NCI-H2081 treated with DMSO at 0.1 percent for 48 hours (cell line): Measurements from ENCODE around the gene HEATR5A.
"Not testable (repeated sequence)": the region's sequence is repeated elsewhere in the genome, so short reads cannot be mapped to it uniquely, and the experiment has no call there.

ENCODE experiments used
- DNase-seq: peaks from one replicate; lab custom pipeline; 2025; lab: John Stamatoyannopoulos, UW

HEATR5A gene

DNA sequence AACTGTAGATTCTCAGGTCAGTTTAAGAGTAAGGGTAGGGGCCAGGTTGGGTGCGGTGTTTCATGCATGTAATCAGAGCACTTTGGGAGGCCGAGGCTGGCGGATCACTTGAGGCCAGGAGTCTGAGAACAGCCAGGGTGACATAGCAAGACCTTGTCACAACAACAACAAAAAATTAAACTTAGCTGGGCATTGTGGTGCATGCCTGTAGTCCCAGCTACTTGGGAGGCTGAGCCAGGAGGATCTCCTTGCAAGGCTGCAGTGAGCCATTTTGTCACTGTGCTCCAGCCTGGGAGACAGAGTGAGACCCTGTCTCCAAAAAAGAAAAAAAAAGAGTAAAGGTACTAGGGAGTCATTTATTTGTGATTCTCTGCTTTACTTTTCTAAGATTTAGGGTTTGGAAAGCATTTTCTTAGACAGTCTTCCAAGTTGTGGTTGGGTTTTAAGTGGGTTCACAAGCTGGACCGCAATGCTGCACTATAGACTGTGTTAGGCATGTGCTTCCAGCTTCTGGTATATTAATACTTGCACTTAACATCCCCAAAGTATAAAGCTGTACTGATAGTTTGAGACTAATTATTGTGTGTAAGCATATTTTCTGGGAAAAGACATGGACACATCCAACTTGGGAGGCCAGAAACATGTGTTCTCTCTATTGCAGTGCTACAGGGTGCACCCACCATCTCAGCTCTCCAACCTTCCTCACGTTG lies 163.7 kb downstream of the HEATR5A start:
- DNase-seq = no peak

DNA sequence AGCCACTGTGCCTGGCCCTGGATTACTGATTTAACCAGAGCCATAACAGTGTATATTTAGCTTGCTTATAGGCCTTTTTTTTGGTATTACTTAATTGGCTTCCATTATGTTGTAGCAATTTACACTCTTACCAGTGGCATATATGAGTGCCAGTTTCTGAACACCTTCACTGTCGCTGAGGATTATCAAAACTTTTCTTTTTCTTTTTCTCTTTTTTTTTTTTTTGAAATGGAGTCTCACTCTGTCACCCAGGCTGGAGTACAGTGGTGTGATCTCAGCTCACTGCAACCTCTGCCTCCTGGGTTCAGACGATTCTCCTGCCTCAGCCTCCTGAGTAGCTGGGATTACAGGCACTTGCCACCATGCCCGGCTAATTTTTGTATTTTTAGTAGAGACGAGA lies 164.4 kb downstream of the HEATR5A start:
- not testable (repeated sequence) for DNase-seq

DNA sequence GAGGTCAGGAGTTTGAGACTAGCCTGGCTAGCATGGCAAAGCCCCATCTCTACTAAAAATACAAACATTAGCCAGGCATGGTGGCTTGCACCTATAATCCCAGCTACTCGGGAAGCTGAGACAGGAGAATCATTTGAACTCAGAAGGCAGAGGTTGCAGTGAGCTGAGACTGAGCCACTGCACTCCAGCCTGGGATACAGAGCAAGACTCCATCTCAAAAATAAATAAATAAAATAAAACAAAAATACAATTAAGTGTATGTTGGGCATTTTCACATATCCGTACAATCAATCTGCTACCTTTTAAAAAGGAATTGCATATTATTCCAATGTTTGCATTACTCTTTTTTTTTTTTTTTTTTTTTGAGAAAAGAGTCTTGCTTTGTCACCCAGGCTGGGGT lies 165.1 kb downstream of the HEATR5A start:
- DNase-seq = no peak

DNA sequence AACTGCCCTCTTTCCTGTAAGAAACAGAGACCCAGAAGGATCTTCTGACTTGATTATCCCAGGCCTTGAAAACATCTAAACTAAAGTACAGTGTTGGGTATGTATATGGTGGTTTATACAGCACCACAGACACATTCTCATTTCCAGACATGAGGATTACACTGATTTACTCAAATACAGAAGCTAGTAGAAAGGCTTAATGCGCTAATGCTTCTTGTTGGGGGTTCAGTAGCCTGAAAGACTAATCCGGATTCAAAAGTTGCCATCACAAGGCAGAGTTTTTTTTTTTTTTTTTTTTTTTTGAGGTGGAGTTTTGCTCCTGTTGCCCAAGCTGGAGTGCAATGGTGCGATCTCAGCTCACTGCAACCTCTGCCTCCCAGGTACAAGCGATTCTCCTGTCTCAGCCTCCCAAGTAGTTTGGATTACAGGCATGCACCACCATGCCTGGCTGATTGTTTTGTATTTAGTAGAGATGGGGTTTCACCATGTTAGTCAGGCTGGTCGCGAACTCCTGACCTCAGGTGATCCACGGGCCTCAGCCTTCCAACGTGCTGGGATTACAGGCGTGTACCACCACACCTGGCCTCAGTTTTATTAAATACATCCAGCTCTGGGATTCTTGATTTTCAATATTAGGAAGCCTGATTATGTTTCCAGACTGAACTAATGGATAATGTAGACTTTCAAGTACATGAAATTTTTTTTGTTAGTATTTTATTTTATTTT lies 166.4 kb downstream of the HEATR5A start:
- no peak for DNase-seq

DNA sequence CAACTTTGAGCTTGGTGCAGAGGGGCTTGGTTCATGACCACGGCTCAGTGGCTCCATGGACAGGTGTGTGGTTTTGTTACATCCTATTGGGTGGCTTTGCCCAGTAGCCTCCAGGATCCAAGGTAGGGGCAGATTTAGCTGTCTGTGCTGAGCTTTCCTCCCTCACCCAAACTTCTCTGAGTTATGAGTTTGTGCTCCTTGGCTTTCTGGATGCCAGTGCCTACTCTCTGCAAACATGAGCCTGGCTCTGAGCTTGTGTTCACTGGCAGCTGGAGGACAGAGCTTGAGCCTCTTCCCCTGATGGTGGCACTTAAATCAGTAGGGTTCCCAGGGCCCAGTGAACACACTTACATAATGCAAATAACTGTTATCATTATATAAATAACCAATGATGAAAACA lies 167.5 kb downstream of the HEATR5A start:
- no peak for DNase-seq

DNA sequence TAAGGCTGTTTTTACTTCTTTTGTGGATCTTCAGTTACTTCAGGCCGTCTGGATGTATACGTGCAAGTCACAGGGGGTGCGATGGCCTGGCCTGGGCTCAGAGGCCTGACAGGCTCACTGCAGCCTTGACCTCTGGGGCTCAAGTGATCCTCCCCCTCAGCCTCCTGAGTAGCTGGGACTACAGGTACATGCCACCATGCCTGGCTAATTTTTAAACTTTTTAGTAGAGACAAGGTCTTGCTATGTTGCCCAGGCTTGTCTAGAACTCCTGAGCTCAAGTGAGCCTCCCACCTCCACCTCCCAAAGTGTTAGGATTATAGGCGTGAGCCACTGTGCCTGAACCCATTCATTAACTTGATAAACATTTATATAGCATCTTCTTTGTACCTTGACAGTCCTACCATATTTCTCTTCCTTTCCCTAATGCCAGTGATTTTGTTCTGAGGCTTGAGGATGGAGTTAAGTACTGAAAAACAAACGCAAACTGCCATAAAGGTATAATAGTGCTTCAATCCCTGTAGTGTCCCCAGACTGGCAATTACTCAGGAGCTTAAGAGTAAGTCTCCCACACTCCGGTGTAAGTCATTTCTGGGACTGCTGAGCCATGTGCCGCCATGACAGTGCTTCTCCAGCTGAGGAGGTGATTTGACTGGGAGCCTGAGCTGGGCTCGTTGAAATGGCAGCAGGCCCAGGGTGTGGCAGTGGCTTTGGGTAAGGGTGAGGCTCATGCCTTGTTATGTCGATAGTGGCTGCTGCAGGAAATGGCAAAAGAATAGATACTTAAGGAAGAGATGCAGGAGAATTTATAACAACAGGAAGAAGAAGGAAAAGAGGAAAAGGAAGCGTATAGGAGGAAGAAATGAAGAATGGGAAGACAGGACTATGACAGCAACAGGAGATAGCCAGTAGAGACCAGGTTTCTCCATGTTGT lies 169.1 kb downstream of the HEATR5A start:
- DNase-seq = no peak

DNA sequence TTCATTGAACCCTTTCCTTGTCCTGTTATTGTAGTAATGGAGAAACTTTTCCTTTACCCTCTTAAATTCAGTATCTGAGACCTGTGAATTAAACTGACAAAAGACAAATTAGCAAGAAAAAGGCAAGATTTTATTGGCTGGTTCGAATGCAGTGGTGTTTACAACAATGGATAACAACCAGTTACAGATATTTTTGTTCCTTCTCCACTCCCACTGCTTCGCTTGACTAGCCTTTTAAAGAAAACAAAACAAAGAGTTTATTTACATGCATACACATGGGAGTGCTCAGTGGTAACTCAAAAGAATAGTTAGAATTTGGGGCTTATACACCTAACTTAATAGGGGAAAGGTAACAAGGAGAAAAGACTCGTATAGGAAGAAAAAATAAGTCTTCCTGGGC lies 175.7 kb downstream of the HEATR5A start:
- no peak for DNase-seq

DNA sequence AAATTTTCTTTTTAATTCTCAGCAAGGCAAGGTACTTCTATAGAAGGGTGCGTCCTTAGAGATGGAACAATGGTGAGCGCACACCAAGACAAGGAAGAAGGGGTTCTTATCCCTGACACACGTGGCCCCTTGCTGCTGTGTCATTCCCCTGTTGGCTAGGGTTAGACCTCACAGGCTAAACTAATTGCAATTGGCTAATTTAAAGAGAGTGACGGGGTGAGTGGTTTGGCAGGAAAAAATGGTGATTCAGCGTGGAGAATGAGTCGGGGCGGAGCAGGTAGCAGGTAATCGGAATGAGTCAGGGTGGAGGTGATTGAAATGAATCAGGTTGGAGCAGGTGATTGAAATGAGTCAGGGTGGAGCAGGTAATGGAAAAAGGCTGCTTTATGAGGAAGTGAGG lies 176.5 kb downstream of the HEATR5A start:
- DNase-seq = no peak

DNA sequence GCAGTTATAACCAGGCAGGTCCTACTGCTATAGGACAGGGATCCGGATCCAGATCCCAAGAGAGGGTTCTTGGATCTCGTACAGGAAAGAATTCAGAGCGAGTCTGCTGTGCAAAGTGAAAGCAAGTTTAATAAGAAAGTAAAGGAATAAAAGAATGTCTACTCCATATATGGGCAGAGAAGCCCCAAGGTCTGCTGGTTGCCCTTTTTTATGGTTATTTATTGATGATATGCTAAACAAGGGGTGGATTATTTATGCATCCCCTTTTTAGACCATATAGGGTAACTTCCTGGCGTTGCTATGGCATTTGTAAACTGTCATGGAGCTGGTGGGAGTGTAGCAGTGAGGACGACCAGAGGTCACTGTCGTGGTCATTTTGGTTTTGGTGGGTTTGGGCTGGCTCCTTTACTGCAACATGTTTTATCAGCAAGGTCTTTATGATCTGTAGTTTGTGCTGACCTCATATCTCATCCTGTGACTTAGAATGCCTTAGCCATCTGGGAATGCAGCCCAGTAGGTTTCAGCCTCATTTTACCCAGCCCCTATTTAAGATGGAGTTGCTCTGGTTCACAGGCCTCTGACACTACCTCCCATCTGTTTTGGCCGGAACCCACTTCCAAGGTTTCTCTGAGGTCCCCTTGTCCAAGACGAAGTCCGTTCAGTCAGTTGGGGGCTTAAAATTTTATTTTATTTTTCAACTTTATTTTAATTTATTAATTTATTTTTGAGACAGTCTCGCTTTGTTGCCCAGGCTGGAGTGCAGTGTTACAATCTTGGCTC lies 178.0 kb downstream of the HEATR5A start:
- not testable (repeated sequence) for DNase-seq
